Neutrophil (primary cell): ENCODE results near the gene NTM.

Experiments
- H3K27ac ChIP-seq: fragments of 200-600 bp; sonication (generic); 2 replicates; pipeline ENCODE4 v1.5.1; 2016; ENCODE audit warnings: mild to moderate bottlenecking, moderate library complexity
- H3K27me3 ChIP-seq: fragments of 200-600 bp; sonication (generic); 2 replicates; pipeline ENCODE4 v1.6.0; 2016; ENCODE audit warnings: mild to moderate bottlenecking
- H3K36me3 ChIP-seq: fragments of 200-600 bp; sonication (generic); 2 replicates; pipeline ENCODE4 v1.5.1; 2017
- H3K4me1 ChIP-seq, 2 experiments: fragments of 200-600 bp in 1 of 2; sonication (generic) in 1 of 2; 1 replicate in 1 of 2; 2 replicates in 1 of 2; pipeline versions ENCODE4 v1.5.1 to v1.6.1; 2013 to 2016; ENCODE audit warnings: low read depth in 1 of 2, low read length in 1 of 2, mild to moderate bottlenecking in 1 of 2, moderate library complexity in 1 of 2; ENCODE audit not compliant: control insufficient read depth in 1 of 2, insufficient read depth in 1 of 2
- H3K4me3 ChIP-seq, 2 experiments: fragments of 200-600 bp in 1 of 2; sonication (generic) in 1 of 2; 1 replicate in 1 of 2; 2 replicates in 1 of 2; pipeline ENCODE4 v1.5.1; 2013 to 2016; ENCODE audit warnings: low read depth in 1 of 2, low read length in 1 of 2, mild to moderate bottlenecking in 1 of 2, moderate library complexity in 1 of 2
- H3K9me3 ChIP-seq: fragments of 200-600 bp; sonication (generic); 2 replicates; pipeline ENCODE4 v1.5.1; 2016
- TF ChIP-seq, protein P1 (sequence below): fragments of 200-600 bp; sonication (generic); IDR thresholded peaks from 2 replicates; pipeline ENCODE4 v1.5.1; 2016; ENCODE audit warnings: antibody characterized with exemption

NTM gene

DNA sequence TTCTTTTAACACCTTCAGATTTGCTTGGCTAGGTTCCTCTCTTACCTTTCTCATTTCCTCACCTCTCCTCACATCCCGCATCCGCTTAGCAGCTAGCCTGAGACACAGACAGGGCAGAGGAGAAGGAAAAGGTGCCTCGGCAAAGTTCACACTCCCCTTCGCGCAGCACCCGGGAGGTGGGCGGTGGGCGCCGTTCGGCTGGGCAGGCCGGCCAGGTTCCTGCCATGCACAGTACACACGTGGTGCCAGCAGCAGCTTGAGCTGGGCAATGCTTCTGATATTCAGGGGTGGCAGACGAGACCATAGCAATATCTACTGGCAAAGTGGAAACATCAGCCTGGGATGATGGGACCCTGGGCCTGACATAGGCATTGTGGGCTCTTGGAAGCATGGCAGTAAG lies 3.3 kb downstream of the NTM start:
- Histone ChIP-seq H3K9me3 (no peaks in the 10 kb centered on the region), H3K27me3 (peaks cover 56% of the 10 kb centered on the region), H3K4me1 (no peaks in the 10 kb centered on the region), H3K36me3 (no peaks in the 10 kb centered on the region), H3K27ac (no peak overlapping the region), H3K4me3 (no peak overlapping the region)
- TF ChIP-seq, protein P1, sequence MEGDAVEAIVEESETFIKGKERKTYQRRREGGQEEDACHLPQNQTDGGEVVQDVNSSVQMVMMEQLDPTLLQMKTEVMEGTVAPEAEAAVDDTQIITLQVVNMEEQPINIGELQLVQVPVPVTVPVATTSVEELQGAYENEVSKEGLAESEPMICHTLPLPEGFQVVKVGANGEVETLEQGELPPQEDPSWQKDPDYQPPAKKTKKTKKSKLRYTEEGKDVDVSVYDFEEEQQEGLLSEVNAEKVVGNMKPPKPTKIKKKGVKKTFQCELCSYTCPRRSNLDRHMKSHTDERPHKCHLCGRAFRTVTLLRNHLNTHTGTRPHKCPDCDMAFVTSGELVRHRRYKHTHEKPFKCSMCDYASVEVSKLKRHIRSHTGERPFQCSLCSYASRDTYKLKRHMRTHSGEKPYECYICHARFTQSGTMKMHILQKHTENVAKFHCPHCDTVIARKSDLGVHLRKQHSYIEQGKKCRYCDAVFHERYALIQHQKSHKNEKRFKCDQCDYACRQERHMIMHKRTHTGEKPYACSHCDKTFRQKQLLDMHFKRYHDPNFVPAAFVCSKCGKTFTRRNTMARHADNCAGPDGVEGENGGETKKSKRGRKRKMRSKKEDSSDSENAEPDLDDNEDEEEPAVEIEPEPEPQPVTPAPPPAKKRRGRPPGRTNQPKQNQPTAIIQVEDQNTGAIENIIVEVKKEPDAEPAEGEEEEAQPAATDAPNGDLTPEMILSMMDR: no peak

DNA sequence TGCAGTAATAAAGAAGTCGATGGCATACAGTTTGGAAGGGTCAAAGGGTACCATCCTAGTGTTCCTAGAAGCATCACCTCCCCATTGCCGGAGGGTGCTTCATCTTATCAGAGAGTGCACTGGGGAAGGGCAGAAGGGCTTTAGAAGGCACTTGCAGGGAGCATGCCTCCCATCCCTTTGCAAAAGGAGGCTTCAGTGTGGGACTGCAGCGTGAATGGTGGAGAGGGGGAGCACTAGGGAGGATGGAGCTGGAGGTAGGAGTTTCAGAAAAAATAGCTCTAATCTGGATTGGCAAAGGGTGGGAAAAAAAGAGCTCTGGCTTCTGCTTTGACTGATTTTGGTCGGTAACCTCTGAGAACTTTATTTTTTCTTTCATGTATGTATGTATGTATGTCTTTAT lies 5.0 kb downstream of the NTM start:
- Histone ChIP-seq H3K9me3 (no peaks in the 10 kb centered on the region), H3K4me3 (no peak overlapping the region), H3K27ac (no peak overlapping the region), H3K27me3 (peaks cover 43% of the 10 kb centered on the region), H3K36me3 (no peaks in the 10 kb centered on the region), H3K4me1 (no peaks in the 10 kb centered on the region)
- TF ChIP-seq, protein P1: no peak

DNA sequence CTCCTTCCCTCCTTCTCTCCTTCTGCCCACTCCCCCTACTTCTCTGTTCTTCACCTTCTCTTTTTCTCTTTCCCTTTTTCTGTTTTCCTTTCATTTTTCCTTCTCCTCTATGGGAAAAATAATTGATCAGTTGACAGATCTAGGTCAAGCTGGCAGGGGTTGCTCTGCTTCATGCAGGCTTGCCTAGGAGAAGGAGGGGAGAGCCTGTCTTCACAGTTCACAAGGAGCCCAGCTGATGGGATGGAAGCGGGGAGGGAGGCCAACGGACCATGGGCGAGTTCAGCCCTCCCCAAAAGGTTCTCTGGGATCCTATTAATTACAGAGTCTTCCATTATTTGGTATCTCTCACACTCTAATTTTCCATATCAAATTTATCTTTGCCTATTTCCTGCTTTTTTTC lies 5.5 kb downstream of the NTM start:
- no peaks in the 10 kb centered on the region for H3K36me3 ChIP-seq
- H3K27ac ChIP-seq: no peak overlapping the region
- no peaks in the 10 kb centered on the region for H3K4me1 ChIP-seq
- H3K9me3 ChIP-seq: no peaks in the 10 kb centered on the region
- H3K27me3 ChIP-seq: peaks cover 38% of the 10 kb centered on the region
- no peak overlapping the region for H3K4me3 ChIP-seq
- TF ChIP-seq, protein P1: no peak

DNA sequence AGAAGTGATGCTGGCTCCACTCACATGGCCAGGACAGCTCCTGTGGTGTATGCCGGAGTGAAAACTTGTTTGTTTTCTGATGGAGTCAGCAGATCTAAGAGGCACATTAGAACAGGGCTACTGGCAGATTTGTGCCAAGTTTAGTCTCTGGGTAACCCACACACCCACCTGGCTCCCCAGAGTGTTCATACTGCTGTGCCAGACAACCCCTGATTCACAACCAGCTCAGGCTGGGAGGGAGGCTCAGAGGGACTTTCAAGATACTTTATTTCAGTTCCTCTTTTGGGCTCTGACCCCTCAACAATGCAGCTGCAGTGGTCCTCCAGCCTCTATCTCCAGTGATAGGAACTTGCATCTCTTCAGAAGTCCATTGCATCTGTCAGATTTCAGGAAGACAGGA lies 8.5 kb downstream of the NTM start:
- Histone ChIP-seq H3K27ac (no peak overlapping the region), H3K9me3 (no peaks in the 10 kb centered on the region), H3K4me3 (no peak overlapping the region), H3K27me3 (peaks cover 8% of the 10 kb centered on the region), H3K4me1 (no peaks in the 10 kb centered on the region), H3K36me3 (no peaks in the 10 kb centered on the region)
- TF ChIP-seq, protein P1: no peak

- Histone ChIP-seq H3K36me3 (no peaks in the 10 kb centered on the region), H3K27ac (no peak overlapping the region), H3K9me3 (no peaks in the 10 kb centered on the region), H3K4me1 (no peaks in the 10 kb centered on the region), H3K27me3 (no peaks in the 10 kb centered on the region), H3K4me3 (no peak overlapping the region)
- TF ChIP-seq, protein P1: no peak
Observed at GRCh38 chr11:131385763-131386390, 15.5 kb downstream of the NTM start.
